ENCODE measurements around the gene UNK. TPM values are rescaled to one million over a fixed set of nuclear protein-coding genes. Genes with fewer than 3 reads are reported as not detected.

The UNK gene
- total and polyA plus RNA-seq, 10 donors: 19.0 to 53.8 (median 46.2) TPM

GRCh38 chr17:75738218-75738802, 46.3 kb upstream of the UNK start:
- intact Hi-C loops (cut with DNase I; ENCODE audit: low total_unique reads): no loop called here
- Histone ChIP-seq H3K4me3 (peak overlapping the region in 1 of 8 donors; percentile 42), H3K36me3 (peaks cover 0 to 85% (median 10%) of the 10 kb centered on the region in 6 donors), H3K4me1 (peaks cover 6 to 56% (median 16%) of the 10 kb centered on the region in 6 donors), H3K27me3 (replicated peaks in 1 of 7) (no peaks in the 10 kb centered on the region), H3K27ac (peak overlapping the region in 5 of 8 donors; percentile 41 to 82 (median 74)), H3K9me3 (no peaks in the 10 kb centered on the region)
- TF ChIP-seq POLR2A (IDR thresholded peaks at IDR 0.05): peak in 1 of 3 donors; percentile 56
- TF ChIP-seq CTCF (IDR thresholded peaks at IDR 0.05 in 8 of 11, conservative IDR thresholded peaks at IDR 0.05 in 3 of 11): no peak
- TF ChIP-seq POLR2AphosphoS5 (IDR thresholded peaks at IDR 0.05): peak; percentile 54 to 73 (median 73)
- WGBS, 5 donors: 47 to 58% (median 49%) methylated on average over 14 of the region's 14 CpGs
- DNase-seq: peak; percentile 91

- DNase-seq: no peak
- intact Hi-C loops (cut with DNase I; ENCODE audit: low total_unique reads): no loop called here
- Histone ChIP-seq H3K27me3 (replicated peaks in 1 of 7) (no peaks in the 10 kb centered on the region), H3K36me3 (peaks cover 0 to 88% (median 10%) of the 10 kb centered on the region in 6 donors), H3K27ac (peak overlapping the region in 2 of 8 donors; percentile 80 to 82), H3K4me3 (no peak overlapping the region), H3K9me3 (no peaks in the 10 kb centered on the region), H3K4me1 (peaks cover 6 to 47% (median 16%) of the 10 kb centered on the region in 6 donors)
- TF ChIP-seq CTCF (IDR thresholded peaks at IDR 0.05 in 8 of 11, conservative IDR thresholded peaks at IDR 0.05 in 3 of 11) (no peak), POLR2A (IDR thresholded peaks at IDR 0.05) (no peak), POLR2AphosphoS5 (IDR thresholded peaks at IDR 0.05) (no peak)
- 86 to 99% (median 97%) methylated on average over 5 to 7 of the region's 7 CpGs for WGBS, 5 donors
Observed at GRCh38 chr17:75739174-75739573, 45.4 kb upstream of the UNK start.

- Histone ChIP-seq H3K36me3 (peaks cover 0 to 89% (median 10%) of the 10 kb centered on the region in 6 donors), H3K4me1 (peaks cover under 1 to 41% (median 11%) of the 10 kb centered on the region in 6 donors), H3K4me3 (no peak overlapping the region), H3K9me3 (no peaks in the 10 kb centered on the region), H3K27me3 (replicated peaks in 1 of 7) (no peaks in the 10 kb centered on the region), H3K27ac (no peak overlapping the region)
- peak in 2 of 3 donors; percentile 36 to 61 for TF ChIP-seq POLR2AphosphoS5 (IDR thresholded peaks at IDR 0.05)
- no peak for TF ChIP-seq CTCF (IDR thresholded peaks at IDR 0.05 in 8 of 11, conservative IDR thresholded peaks at IDR 0.05 in 3 of 11)
- intact Hi-C loops (cut with DNase I; ENCODE audit: low total_unique reads): no loop called here
- 83 to 100% (median 86%) methylated on average over 1 to 14 of the region's 14 CpGs for WGBS, 5 donors
- no peak for DNase-seq
Observed at GRCh38 chr17:75739801-75740200, 44.8 kb upstream of the UNK start.

- Histone ChIP-seq H3K27me3 (replicated peaks in 1 of 7) (no peaks in the 10 kb centered on the region), H3K4me3 (no peak overlapping the region), H3K9me3 (no peaks in the 10 kb centered on the region), H3K4me1 (peaks cover 0 to 37% (median 7%) of the 10 kb centered on the region in 6 donors), H3K27ac (no peak overlapping the region), H3K36me3 (peaks cover 0 to 91% (median 10%) of the 10 kb centered on the region in 6 donors)
- no peak for DNase-seq
- TF ChIP-seq POLR2AphosphoS5 (IDR thresholded peaks at IDR 0.05): peak in 2 of 3 donors; percentile 19 to 32
- TF ChIP-seq CTCF (IDR thresholded peaks at IDR 0.05 in 8 of 11, conservative IDR thresholded peaks at IDR 0.05 in 3 of 11): no peak
- intact Hi-C loops (cut with DNase I; ENCODE audit: low total_unique reads): no loop called here
- 89 to 95% (median 93%) methylated on average over 12 to 17 of the region's 17 CpGs for whole genome bisulfite sequencing, 5 donors
Observed at GRCh38 chr17:75740215-75740614, 44.4 kb upstream of the UNK start.

All from spleen (tissue), 11 donors.